Activated T-helper 17 cell treated with anti-CD3 and anti-CD28 coated beads, Interleukin-2, amount 50 U/mL, for 72 hours (primary cell): ENCODE results near the gene POU6F1. TPM values are rescaled to one million over a fixed set of nuclear protein-coding genes. Genes with fewer than 3 reads are reported as not detected.

Experiments used
- total RNA-seq, 2 donors: library from RNA; stranded (reverse); gene quantifications; one replicate each; pipeline ENCODE4 v1.2.3, GENCODE V29; 2022

POU6F1 gene
- total RNA-seq, 2 donors from 2014 or later = 6.9 to 25.2 TPM

Other genes with a start within 250 kb of the POU6F1 start
- 10 to 100 TPM; 51.8 to 56.3 TPM for gene SLC11A2, start 191.7 kb downstream of the POU6F1 start, total RNA-seq
- 10 to 100 TPM; 74.8 to 90.2 TPM for gene LETMD1, start 169.7 kb downstream of the POU6F1 start, total RNA-seq
- 10 to 100 TPM; 14.4 to 16.1 TPM for gene CSRNP2, start 134.5 kb downstream of the POU6F1 start, total RNA-seq
- 10 to 100 TPM; 30.4 to 30.7 TPM for gene TFCP2, start 44.9 kb downstream of the POU6F1 start, total RNA-seq
- 100 to 1,000 TPM; 110 to 124 TPM for gene DAZAP2, start 20.8 kb upstream of the POU6F1 start, total RNA-seq
- under 1 TPM; 0.13 to 0.50 TPM for gene SMAGP, start 52.4 kb upstream of the POU6F1 start, total RNA-seq
- 10 to 100 TPM; 45.8 to 78.8 TPM for gene BIN2, start 106.1 kb upstream of the POU6F1 start, total RNA-seq
- gene CELA1, start 128.6 kb upstream of the POU6F1 start, total RNA-seq = not detected
- gene GALNT6, start 173.3 kb upstream of the POU6F1 start, total RNA-seq = 1 to 10 TPM; 6.2 to 7.2 TPM
- gene SLC4A8, start 206.8 kb upstream of the POU6F1 start, total RNA-seq = 1 to 10 TPM; 2.2 to 8.0 TPM